ENCODE data around the gene TCF19. TPM values are rescaled to one million over a fixed set of nuclear protein-coding genes. Genes with fewer than 3 reads are reported as not detected.
A peak's percentile ranks its signal among the peaks of the same experiment; 100 is the strongest.

The TCF19 gene
- total RNA-seq, 1 donor from 2014 or later, result 2.4 TPM

DNA sequence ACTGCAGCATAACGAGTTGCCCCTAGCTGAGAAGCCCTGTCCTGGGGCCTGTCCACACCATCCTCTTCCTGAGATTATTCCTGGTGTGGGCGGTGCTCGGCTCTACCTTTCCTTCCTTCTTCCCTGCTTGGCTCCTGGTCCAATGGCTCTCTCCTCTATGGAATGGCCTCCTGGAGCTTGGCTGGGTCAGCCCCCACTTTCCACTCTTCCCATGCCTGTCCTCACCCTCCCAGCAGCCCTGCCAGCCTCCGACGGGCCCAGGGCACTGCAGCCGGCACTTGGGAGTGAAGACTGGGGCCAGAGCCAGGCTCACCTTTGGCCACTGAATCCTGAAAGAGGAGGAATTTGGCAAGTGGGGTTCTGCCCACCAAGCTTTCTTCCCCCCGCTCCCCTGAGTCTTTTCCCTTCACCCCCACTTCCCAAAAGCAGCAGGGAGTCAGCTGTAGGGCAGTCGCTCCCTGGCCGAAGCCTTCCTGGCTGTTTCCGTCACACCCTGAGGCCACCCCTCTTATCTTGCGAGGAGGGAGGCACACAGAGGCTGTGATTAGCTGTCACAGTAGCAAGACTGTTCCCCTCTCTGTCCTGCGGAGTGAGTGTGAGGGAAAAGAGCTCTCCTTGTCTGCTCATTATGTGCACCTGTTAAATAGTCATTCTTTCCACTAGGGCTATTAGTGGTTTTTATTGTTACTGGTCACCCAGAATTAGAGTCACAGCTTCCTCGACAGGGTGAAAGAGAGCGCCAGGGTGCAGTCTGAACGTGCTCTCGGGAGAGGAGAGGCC, 31.8 kb upstream of the TCF19 start:
- DNase-seq (ENCODE audit: low spot score), result no peak
- intact Hi-C loops (cut with DNase I), result loop anchor here (5.0 kb wide), 1 partner anchor 34 kb away; no protein-coding TSS in a partner anchor

DNA sequence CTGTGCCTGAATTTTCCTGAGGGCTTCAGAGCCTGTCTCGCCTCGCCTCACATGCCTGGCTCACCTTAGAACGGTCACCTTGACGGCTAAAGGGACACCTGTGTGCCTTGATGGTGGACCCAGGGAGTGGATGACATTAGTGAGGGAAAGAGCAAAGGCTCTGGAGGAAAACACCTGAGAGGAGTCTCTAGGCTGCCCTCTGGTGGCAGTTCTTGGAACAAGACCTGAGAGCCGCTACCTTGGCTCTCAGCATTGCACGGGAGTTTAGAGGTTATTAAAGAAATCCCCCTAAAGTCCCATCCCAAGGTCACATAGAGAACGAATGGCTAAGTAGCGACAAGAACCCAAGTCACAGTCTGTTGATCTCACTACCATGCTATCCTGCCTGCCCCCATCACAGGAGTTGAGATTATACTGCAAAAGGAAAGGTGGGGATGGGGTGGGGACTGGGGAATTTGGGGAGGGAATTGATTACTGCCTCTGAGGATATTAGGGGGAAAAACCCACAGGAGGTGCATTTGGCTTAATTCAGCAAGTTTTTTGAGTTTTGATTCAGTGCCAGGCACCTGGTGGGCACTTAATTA, 30.2 kb upstream of the TCF19 start:
- no peak for DNase-seq (ENCODE audit: low spot score)
- intact Hi-C loops (cut with DNase I), result loop anchor here (5.0 kb wide), 1 partner anchor 36 kb away; no protein-coding TSS in a partner anchor

DNA sequence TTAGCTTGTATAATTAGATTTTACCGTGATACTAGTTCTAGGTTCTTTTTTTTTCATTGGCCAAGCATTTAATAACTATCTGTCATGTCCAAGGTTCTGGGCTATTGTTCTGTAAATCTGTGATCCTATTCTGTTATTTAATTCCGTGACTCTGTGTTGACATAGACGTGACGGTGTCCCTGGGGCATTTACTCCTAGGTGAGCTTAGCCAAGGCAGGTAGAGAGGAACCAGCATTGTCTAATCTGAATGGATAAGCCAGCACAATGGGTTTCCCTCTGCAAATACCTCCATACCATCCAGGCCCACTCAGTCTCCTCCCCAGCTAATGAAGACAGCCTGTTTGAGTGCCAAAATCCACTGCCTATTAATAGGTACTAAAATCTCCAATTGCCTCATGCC, 29.3 kb upstream of the TCF19 start:
- no peak for DNase-seq (ENCODE audit: low spot score)
- intact Hi-C loops (cut with DNase I), result loop anchor here (5.0 kb wide), 1 partner anchor 37 kb away; no protein-coding TSS in a partner anchor

DNA sequence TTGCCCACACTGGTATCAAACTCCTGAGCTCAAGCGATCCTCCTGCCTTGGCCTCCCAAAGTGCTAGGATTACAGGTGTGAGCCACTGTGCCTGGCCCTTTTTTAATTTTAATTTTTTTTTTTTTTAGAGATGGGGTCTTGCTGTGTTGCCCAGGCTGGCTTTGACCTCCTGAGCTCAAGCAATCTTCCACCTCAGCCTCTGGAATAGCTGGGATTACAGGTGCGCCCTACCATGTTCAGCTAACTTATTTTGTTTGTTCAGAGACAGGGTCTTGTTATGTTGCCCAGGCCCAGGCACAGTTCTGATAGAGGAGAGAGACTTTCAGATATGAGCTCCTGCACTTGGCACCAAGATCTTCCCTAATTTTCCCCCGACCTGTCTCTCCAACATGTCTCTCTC, 27.6 kb upstream of the TCF19 start:
- DNase-seq (ENCODE audit: low spot score), result no peak
- intact Hi-C loops (cut with DNase I), result no loop called here

DNA sequence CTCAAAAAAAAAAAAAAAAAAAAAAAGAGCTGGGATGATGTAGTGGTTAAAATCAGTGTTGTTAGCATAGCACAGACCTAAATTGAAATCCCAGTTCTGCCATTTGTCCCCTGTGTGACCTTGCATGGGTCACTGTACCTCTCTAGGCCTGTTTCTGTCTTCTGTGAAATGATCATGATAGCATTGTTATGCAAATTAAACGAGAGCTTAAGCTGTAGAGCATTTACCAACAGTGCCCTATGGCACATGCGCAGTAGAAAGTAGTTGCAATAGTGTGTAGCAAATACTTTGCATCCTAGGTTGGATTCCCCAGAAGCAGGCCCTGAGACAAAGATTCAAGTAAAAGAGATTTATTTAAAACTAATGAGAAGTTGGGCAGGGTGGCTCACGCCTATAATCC, 26.8 kb upstream of the TCF19 start:
- intact Hi-C loops (cut with DNase I), result no loop called here
- no peak for DNase-seq (ENCODE audit: low spot score)

DNA sequence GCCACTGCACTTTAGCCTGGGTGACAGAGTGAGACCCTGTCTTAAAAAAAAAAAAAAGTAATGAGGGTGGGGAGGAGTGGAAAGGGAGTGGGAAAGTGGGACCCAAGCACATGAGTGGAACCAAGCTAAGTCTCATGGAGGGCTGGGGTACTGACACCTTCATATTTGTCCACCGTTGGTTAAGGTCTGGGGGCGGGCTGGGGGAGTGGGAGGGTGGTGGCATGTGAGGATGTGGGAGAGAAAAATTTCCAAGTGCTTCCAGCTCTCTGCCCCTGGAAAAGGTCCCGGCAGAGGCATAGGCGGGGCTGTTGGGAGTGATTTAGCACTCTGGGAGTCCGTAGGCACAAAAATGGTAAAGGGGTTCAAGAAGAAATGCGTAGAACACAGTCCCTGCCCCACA, 25.6 kb upstream of the TCF19 start:
- intact Hi-C loops (cut with DNase I), result no loop called here

DNA sequence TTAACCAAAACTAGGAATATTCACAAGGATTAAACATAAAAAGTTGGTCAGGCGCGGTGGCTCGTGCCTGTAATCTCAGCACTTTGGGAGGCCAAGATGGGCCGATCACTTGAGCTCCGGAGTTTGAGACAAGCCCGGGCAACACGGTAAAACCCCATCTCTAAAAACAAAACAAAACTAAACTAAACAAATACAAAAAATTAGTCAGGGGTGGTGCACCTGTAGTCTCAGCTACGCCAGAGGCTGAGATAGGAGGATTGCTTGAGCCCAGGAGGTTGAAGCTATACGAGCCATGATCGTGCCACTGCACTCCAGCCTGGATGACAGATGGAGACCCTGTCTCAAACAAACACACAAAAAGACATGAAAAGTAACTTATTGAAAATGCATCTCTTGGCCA, 22.7 kb upstream of the TCF19 start:
- intact Hi-C loops (cut with DNase I), result loop anchor here (2.0 kb wide), 1 partner anchor 231 kb away; no protein-coding TSS in a partner anchor
- no peak for DNase-seq (ENCODE audit: low spot score)

More for the DNA sequence above, 25.6 kb upstream of the TCF19 start:
- no peak for DNase-seq (ENCODE audit: low spot score)

DNA sequence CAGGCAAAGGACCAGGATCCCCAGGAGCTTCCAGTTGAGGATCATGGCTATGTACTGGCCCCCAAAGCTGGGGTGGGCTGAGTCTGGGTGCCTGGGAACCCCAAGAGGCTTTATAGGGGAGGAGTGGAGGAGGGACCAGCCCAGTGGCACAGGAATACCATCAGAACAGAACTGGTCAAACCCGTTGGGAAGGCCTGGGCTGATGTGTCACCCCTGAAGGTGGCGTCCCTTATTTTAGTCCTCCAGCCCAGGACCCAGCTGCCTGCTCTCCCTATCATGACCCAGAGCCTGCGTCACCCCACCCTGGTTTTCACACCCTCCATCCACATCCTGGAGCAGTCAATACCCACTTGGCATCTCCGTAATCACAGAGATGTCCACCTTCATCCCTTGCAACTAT, 19.4 kb upstream of the TCF19 start, which contains the start of gene PSORS1C2:
PSORS1C2 (minus strand) TSS at position 85 of the 400 bp plus-strand sequence; CDS start at position 45, 40 bp downstream.
- DNase-seq (ENCODE audit: low spot score), result no peak
- intact Hi-C loops (cut with DNase I), result no loop called here

DNA sequence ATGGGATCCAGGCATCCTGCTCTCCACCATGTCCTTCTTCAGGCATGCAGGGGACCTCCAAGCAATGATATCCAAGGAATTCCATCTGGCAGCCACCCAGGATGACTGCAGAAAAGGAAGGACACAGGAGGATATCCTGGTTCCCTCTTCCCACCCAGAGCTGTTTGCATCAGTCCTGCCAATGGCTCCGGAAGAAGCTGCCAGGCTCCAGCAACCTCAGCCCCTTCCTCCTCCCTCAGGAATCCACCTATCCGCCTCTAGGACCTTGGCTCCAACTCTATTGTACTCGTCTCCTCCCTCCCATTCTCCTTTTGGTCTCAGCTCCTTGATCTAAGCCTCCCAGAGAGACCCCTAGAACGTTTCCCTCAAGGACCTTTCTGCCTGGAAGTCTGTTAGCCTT, 18.8 kb upstream of the TCF19 start:
- intact Hi-C loops (cut with DNase I), result no loop called here
- no peak for DNase-seq (ENCODE audit: low spot score)

DNA sequence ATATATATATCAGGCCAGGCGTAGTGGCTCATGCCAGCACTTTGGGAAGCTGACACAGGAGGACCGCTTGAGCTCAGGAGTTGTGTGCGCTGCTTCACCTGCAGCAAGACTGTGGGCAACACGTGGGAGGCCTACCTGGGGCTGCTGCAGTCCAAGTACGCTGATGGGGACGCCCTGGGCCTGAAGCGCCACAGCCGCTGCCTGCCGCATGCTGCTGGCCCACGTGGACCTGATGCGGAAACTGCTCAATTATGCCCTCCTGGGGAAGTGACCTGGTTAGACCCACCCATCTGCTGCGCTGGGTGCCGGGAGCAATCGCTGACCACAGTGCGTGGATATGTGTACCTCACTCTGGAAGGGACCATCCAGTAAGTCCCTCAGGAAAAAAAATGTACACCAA, 17.7 kb upstream of the TCF19 start:
- intact Hi-C loops (cut with DNase I), result no loop called here

DNA sequence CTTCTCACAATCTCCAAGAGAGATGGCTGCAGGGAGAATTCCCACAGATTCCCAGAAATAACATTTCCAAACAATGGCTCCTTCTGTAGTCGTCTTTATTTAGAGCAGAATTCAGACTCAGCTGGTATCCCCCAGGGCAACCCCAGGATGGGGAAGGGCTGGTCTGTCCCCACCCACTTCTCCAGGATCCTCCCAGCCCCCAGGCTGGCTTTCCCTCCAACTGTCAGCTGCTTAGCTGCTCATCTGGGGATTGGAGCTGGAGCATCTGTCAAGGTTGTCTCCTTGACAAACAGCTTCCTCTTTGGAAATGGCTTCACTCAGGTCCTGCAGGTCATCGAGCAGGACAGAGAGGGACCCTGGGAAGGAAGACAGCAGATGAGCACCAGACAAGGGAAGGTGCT, 16.0 kb upstream of the TCF19 start:
- no peak for DNase-seq (ENCODE audit: low spot score)

More for the DNA sequence above, 17.7 kb upstream of the TCF19 start:
- no peak for DNase-seq (ENCODE audit: low spot score)

DNA sequence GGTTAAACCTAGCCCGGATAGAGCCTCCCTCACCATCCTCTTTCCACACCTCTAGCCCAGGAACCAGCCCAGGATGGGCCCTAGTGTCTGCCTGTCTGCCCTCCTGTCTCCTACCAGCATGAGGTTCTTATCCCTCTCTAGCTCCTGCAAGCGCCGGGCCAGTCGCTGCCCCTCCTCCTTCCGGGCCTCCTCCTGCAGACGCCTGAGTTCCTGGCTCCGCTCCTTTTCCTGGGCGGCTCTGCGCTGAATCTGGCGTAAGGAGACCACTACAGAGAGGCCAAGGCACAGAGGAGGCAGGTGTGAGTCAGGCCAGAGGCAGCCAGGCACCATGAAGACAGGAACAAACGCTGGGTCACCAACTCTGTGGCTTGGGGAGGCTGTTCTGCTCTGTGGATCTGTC, 15.2 kb upstream of the TCF19 start:
- intact Hi-C loops (cut with DNase I), result no loop called here
- peak; percentile 81 for DNase-seq (ENCODE audit: low spot score)

More for the DNA sequence above, 16.0 kb upstream of the TCF19 start:
- intact Hi-C loops (cut with DNase I), result no loop called here

DNA sequence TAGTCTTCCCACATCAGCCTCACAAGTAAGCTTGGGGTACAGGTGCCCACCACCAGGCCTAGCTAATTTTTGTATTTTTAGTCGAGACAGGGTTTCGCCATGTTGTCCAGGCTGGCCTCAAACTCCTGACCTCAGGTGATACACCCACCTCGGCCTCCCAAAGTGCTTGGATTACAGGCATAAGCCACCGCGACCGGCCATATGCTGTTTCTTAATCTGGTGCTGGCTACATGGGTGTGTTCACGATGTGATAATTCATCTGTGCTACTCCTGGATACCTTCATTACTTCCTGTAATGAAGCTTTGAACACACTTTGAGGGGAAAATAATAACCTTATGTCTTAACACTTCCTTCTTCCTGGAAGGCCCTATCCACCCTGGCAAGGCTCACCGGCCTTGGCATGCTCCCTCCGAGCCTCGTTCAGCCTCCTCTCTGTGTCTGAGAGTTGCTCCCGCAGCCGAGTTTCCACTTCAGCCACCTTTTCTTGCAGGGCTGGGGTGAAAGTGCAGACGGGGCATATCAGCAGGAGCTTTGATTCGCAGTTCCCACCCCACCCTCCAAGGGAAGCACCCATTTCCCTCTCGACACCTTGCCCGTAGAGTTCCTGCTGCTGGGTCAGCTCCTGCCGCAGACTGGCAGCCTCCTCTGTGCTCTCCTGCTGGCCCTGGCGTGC, 14.0 kb upstream of the TCF19 start:
- intact Hi-C loops (cut with DNase I), result no loop called here
- no peak for DNase-seq (ENCODE audit: low spot score)

DNA sequence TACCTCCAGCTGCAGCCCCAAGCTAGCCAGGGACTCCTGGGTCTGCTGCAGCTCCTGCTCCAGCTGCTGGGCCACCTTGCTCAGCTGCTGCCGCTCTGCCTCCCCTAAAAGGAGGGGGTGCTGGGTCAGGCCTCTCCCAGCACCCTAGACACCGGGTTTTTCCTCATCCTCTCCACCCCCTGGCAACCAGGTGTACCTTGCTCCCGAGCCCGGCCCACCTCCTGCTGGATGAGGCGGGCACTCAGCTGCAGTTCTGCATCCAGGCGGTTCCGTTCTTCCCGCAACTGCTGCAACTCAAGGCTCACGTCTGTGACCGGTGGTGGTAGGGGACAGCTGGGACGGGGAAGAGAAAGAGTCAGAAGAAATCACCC, 13.4 kb upstream of the TCF19 start:
- no peak for DNase-seq (ENCODE audit: low spot score)
- intact Hi-C loops (cut with DNase I), result no loop called here

DNA sequence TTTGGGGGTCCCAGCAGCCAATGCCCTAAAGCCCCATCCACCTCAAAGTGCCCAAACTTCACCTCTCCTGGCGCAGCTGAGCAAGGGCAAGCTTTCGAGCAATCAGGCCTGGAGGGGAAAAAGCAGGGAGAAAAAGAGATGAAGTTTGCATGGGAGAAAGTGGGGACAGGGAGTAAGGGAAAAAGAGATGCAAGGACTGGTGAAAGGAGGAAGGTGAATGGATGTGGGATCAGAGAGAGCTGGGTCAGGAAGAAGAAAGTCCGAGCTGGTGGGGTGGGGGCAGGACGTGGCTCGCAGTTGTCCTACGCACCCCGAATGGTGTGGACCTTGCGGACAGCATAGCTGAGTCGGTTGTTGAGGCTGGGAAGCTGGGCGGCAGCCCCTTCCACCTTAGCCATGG, 13.0 kb upstream of the TCF19 start:
- intact Hi-C loops (cut with DNase I), result no loop called here
- no peak for DNase-seq (ENCODE audit: low spot score)

DNA sequence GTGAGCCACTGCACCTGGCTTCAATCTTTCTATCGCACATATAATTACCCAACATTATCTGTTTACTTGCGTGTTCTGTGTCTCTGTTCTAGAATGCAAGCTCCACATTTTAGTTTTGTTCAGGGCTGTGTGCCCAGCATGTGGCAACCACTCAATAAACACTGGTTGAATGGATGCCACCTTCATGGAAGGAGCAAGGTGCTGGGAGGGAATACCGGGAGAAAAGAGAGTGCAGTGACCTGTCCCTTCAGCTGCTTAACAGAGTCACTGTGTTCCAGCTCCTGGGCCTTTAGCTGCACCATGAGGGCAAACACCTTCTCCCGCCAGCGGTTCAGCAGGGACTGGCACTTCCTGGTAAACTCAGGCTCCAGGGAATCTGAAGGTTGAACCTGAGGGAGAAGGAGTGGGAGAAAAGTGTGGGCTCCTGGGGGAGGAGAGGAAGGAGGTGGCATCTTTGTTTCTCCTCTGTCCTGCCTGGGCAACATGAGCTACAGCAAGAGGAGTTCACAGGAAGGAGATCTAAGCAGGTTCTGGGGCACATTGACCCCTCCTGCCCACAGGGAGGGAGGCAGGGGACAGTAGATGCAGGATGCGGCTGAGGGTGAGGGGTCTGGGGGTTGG, 8.5 kb upstream of the TCF19 start:
- no peak for DNase-seq (ENCODE audit: low spot score)
- intact Hi-C loops (cut with DNase I), result no loop called here

DNA sequence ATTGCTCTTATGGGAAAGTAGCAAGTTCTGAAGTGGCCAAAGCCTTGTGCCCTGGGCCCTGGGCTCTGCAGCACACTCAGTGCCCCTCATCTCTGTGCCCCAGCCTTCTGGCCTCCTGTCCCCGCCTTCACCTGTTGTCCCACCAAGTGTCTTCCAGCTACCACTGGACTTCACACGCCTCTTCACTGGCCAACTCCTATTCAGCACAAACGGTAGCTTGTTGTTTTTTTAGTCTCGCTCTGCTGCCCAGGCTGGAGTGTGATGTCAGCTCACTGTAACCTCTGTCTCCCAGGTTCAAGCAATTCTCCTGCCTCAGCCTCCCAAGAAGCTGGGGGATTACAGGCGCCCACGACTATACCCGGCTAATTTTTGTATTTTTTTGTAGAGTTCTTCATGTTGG, 5.6 kb upstream of the TCF19 start:
- intact Hi-C loops (cut with DNase I), result no loop called here

DNA sequence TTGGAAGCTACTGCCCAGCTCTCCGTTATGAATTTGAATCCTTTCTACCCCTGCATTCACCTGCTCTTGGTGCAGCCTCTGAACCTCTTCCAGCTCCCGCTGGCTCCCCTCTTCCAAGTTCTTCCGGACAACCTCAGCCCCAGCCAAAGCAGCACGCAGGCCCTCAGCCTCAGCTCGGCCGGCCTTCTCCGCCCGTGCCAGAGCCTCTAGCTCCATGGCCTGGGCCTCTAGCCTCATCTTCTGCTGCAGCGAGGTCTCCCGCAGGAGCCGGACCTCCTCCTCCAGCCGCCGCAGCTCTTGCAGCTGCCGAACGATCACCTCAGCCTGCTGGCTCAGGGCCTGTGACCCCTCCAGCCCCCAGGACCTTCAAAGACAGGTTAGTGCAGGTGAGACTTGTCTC, 4.0 kb upstream of the TCF19 start:
- intact Hi-C loops (cut with DNase I), result no loop called here
- DNase-seq (ENCODE audit: low spot score), result no peak

More for the DNA sequence above, 5.6 kb upstream of the TCF19 start:
- no peak for DNase-seq (ENCODE audit: low spot score)

DNA sequence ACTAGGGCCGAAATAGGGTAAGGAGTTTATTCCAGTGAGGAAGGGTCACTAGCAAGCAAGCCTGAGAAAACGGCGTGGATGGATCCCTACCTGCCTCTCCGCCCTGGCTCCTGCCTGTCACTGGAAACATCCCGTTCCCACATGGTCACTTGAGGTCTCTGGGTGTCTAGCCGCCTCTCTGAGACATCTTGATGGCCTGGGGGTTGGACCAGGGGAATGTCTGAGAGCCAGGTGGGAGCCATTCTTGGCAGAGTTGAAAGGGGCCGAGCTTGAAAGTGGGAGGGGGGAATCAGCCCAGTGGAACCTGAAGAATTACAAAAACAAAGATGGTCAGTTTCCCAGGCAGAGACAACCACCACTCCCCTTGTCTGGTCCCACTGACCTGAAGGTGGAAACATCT, 1.7 kb upstream of the TCF19 start:
- intact Hi-C loops (cut with DNase I), result no loop called here

DNA sequence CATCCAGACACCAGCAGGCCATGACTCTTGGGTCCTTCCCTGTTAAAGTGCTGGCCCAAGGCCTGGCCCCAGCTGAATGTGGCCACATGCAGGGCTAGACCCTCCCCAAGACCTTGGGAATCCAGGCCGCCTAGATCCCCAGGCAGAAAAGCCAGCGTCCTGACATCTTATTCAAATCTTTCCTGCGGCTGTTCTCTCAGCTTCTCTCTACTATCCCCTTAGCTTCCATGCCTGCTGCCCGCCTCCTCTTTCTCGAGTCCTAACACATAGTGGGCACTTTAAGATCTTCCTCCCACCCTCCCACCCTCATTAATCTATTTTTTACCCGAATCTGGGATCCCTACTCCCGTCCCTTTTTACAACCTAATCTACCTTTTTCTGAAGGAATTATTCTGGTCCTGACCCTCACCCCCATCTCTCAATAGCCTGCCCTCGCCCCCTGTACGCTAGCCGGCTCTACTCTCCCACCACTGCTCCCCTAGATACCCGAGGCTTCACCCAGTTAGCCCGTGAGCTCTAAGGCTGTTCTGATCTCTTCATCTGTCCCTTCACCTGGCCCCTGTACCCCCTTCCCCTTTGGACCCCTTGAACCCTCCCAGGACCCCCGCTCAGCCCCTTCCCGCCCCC, 763 bp upstream of the TCF19 start, which contains the start of gene CCHCR1:
CCHCR1 (minus strand) TSS at position 290 of the 627 bp plus-strand sequence; CDS start at position 88, 202 bp downstream.
- intact Hi-C loops (cut with DNase I), result loop anchor here (2.0 kb wide), 1 partner anchor 33 kb away; no protein-coding TSS in a partner anchor
- no peak for DNase-seq (ENCODE audit: low spot score)

More for the DNA sequence above, 1.7 kb upstream of the TCF19 start:
- DNase-seq (ENCODE audit: low spot score), result no peak
